Measurements from ENCODE around the gene RCAN3.

- TF ChIP-seq BACH1 (IDR thresholded peaks at IDR 0.05; ENCODE audit: borderline replicate concordance) (no peak), NBN (IDR thresholded peaks at IDR 0.05) (no peak), NFYB (IDR thresholded peaks at IDR 0.05; ENCODE audit: insufficient read depth, low read depth, low read length) (no peak), NFIC (IDR thresholded peaks at IDR 0.05; ENCODE audit: low read depth, low read length) (no peak), EP300 (IDR thresholded peaks at IDR 0.05; ENCODE audit: borderline replicate concordance in 1 of 2, control insufficient read depth in 1 of 2, low read depth in 2 of 2, low read length in 2 of 2) (no peak), POLR2AphosphoS2 (IDR thresholded peaks at IDR 0.05; ENCODE audit: low read depth, low read length) (no peak), HDAC6 (IDR thresholded peaks at IDR 0.05; ENCODE audit: unreplicated experiment) (no peak), CTCF (IDR thresholded peaks at IDR 0.05 in 2 of 3, conservative IDR thresholded peaks at IDR 0.05 in 1 of 3; ENCODE audit: control insufficient read depth in 2 of 3, extremely low read depth in 1 of 3, insufficient read depth in 1 of 3, low read depth in 3 of 3, low read length in 3 of 3) (no peak), YY1 (IDR thresholded peaks at IDR 0.05; ENCODE audit: low read depth, low read length) (no peak), BHLHE40 (IDR thresholded peaks at IDR 0.05; ENCODE audit: borderline replicate concordance in 1 of 2, low read depth in 2 of 2, low read length in 1 of 2) (no peak)
These were observed 63.7 kb downstream of the RCAN3 start for GRCh38 chr1:24566236-24566867.

All from GM12878 (cell line).